Right lobe of liver (tissue), 6 donors: ENCODE measurements around the gene LRCH1. TPM values are rescaled to one million over a fixed set of nuclear protein-coding genes. Genes with fewer than 3 reads are reported as not detected.
A peak's percentile ranks its signal among the peaks of the same experiment; 100 is the strongest.

Experiments used
- ATAC-seq, 4 donors: fragments of 200-7000 bp; cut with Tn5 transposase; one replicate each; pipeline ENCODE4 v1.9.1; 2020; ENCODE audit warnings: mild to moderate bottlenecking in 4 of 4, moderate library complexity in 4 of 4
- DNase-seq, 3 donors: peaks; one replicate each; pipeline ENCODE4 v3.0.0-alpha.2; 2020
- H3K27ac ChIP-seq, 3 donors: fragments of 200-600 bp; one replicate each; pipeline ENCODE4 v1.8.0; 2022
- H3K27me3 ChIP-seq, 2 donors: fragments of 200-600 bp; one replicate each; pipeline ENCODE4 v1.8.0; 2022
- H3K36me3 ChIP-seq, 4 donors: fragments of 200-600 bp; sonication (generic) in 1 of 4; one replicate each; pipeline versions ENCODE4 v1.5.1 to v1.8.0; 2017 to 2022; ENCODE audit warnings: control low read depth in 1 of 4
- H3K4me1 ChIP-seq, 4 donors: fragments of 200-600 bp; sonication (generic) in 1 of 4; one replicate each; pipeline versions ENCODE4 v1.5.1 to v1.8.0; 2017 to 2022; ENCODE audit warnings: control low read depth in 1 of 4
- H3K4me3 ChIP-seq, 3 donors: fragments of 200-600 bp; one replicate each; pipeline ENCODE4 v1.8.0; 2022
- H3K9me3 ChIP-seq, 4 donors: fragments of 200-600 bp; sonication (generic) in 1 of 4; one replicate each; pipeline versions ENCODE4 v1.5.1 to v1.8.0; 2017 to 2022; ENCODE audit warnings: control low read depth in 1 of 4
- CTCF ChIP-seq, 4 donors: fragments of 200-600 bp in 3 of 4; fragments of 450-650 bp in 1 of 4; IDR thresholded peaks; one replicate each; pipeline versions ENCODE4 v1.5.1 to v1.8.0; 2016 to 2022; ENCODE audit warnings: antibody characterized with exemption in 4 of 4, mild to moderate bottlenecking in 2 of 4
- POLR2A ChIP-seq: fragments of 450-650 bp; IDR thresholded peaks from one replicate; pipeline ENCODE4 v1.6.1; 2017; ENCODE audit warnings: antibody characterized with exemption, mild to moderate bottlenecking
- WGBS: methylation state at CpG from one replicate; pipeline ENCODE4 v1.1.6; 2018; ENCODE audit warnings: low coverage, low lambda C conversion rate; ENCODE audit not compliant: insufficient coverage; ENCODE audit errors: missing lambda C conversion rate; 5-methylcytosine and 5-hydroxymethylcytosine counted together
- intact Hi-C, 2 donors: fragments of 100-400 bp; cut with DNase I; formaldehyde crosslinking; loops; one replicate each; pipeline versions ENCODE4 v1.11.2 to v1.14.1; 2022
- total RNA-seq, 6 experiments: library from RNA; depleted of rRNA in 2 of 6; stranded (reverse); fragments of >200 nt in 2 of 6; fragmentation: NEBNext Ultra II Directional in 3 of 6; extraction: Animal tissue kit (Norgen Biotek cat#: 25700) in 3 of 6; gene quantifications; one replicate each; pipeline versions ENCODE4 v1.1.0 to v1.2.4, GENCODE V29; 2016 to 2023
- donor health status: DM: no; HTN: yes; CAD: no.
- donor health status: DM: no; HTN: no; CAD: no.
- donor health status: DM: no; HTN: no; CAD: no.
- donor health status: DM: no; HTN: yes; CAD: no.
- donor health status: DM: no; HTN: yes; CAD: no.

LRCH1 gene
- total RNA-seq, 6 experiments from 2014 or later, result 5.4 to 9.6 (median 7.7) TPM

DNA sequence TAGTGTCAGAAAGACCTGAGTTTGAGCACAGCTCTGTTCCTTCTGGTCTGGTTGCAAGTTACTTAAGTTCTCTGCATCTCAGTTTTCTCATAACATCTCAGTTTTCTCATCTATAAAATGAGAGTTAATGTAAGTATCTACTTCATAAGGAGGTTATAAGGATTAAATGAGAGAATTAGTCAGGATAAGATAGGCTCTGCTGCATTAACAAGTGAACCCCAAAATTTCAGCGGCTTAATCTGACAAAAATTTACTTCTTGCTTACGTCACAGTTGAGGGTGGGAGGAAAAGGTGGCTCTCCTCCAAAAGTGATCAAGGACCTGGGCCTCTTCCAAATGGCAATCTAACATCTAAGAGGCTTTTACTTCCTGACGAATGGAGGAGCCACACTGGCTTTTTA is 31.5 kb upstream of the LRCH1 start:
- no peaks in the 10 kb centered on the region for H3K27me3 ChIP-seq
- H3K4me3 ChIP-seq, result no peak overlapping the region
- ATAC-seq (no peak), DNase-seq (no peak)
- H3K4me1 ChIP-seq, result no peaks in the 10 kb centered on the region
- H3K27ac ChIP-seq, result no peak overlapping the region
- no peak for TF ChIP-seq POLR2A
- no peak for TF ChIP-seq CTCF (IDR thresholded peaks at IDR 0.05)
- no peaks in the 10 kb centered on the region for H3K9me3 ChIP-seq
- intact Hi-C loops, result no loop called here
- H3K36me3 ChIP-seq, result no peaks in the 10 kb centered on the region
- WGBS, result 58% methylated on average over 3 of the region's 3 CpGs

- no peaks in the 10 kb centered on the region for H3K9me3 ChIP-seq
- no peaks in the 10 kb centered on the region for H3K4me1 ChIP-seq
- DNase-seq (no peak), ATAC-seq (peak in 3 of 4 donors; percentile 44 to 70 (median 57))
- peak overlapping the region in 1 of 3 donors; percentile 9 for H3K27ac ChIP-seq
- TF ChIP-seq POLR2A, result no peak
- TF ChIP-seq CTCF (IDR thresholded peaks at IDR 0.05), result no peak
- no peak overlapping the region for H3K4me3 ChIP-seq
- WGBS, result 20% methylated on average over 4 of the region's 4 CpGs
- intact Hi-C loops, result no loop called here
- no peaks in the 10 kb centered on the region for H3K27me3 ChIP-seq
- no peaks in the 10 kb centered on the region for H3K36me3 ChIP-seq
These were observed 30.8 kb upstream of the LRCH1 start for GRCh38 chr13:46521921-46522747.

DNA sequence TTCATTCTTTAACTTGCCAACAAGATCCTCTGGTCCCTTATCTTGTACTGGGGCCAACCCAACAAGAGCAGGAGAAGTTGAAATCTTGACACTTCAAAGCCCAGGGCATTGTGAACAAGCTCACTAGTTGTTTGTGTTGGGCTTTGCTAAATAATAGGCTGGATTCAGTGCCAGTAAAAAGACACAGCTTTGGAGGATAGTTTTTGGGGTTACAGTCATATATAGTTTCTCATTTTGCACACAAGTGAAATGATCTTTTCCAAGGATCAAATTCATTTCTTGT is 30.3 kb upstream of the LRCH1 start:
- ATAC-seq (no peak), DNase-seq (no peak)
- H3K4me3 ChIP-seq, result no peak overlapping the region
- no peaks in the 10 kb centered on the region for H3K4me1 ChIP-seq
- no peaks in the 10 kb centered on the region for H3K27me3 ChIP-seq
- no peaks in the 10 kb centered on the region for H3K36me3 ChIP-seq
- intact Hi-C loops, result no loop called here
- H3K9me3 ChIP-seq, result no peaks in the 10 kb centered on the region
- TF ChIP-seq CTCF (IDR thresholded peaks at IDR 0.05), result no peak
- no peak for TF ChIP-seq POLR2A
- no peak overlapping the region for H3K27ac ChIP-seq

GRCh38 chr13:46523972-46524752 is 28.8 kb upstream of the LRCH1 start:
- Histone ChIP-seq H3K36me3 (no peaks in the 10 kb centered on the region), H3K4me1 (no peaks in the 10 kb centered on the region), H3K4me3 (no peak overlapping the region), H3K9me3 (no peaks in the 10 kb centered on the region), H3K27me3 (no peaks in the 10 kb centered on the region), H3K27ac (no peak overlapping the region)
- 63% methylated on average over 2 of the region's 2 CpGs for WGBS
- ATAC-seq, result peak; percentile 13 to 33 (median 30)
- no peak for TF ChIP-seq CTCF (IDR thresholded peaks at IDR 0.05)
- TF ChIP-seq POLR2A, result no peak
- DNase-seq, result no peak
- intact Hi-C loops, result no loop called here
